MM.1S (cell line): ENCODE results near the gene APAF1.

Experiments
- DNase-seq: peaks from one replicate; pipeline ENCODE4 v3.0.0-alpha.2; 2015
- H2AFZ ChIP-seq: fragments of 300-600 bp; sonication (generic); 2 replicates; pipeline ENCODE4 v1.6.0; 2016; ENCODE audit warnings: antibody characterized with exemption, low read length
- H3F3A ChIP-seq: fragments of 300-600 bp; sonication (generic); 2 replicates; pipeline ENCODE4 v1.6.1; 2016; ENCODE audit warnings: mild to moderate bottlenecking, antibody characterized with exemption, low read length, moderate library complexity, mixed read lengths; ENCODE audit not compliant: insufficient read depth
- H3K27ac ChIP-seq: fragments of 300-600 bp; sonication (generic); 2 replicates; pipeline ENCODE4 v1.5.1; 2016; ENCODE audit warnings: mild to moderate bottlenecking, low read length
- H3K27me3 ChIP-seq: fragments of 300-600 bp; sonication (generic); replicated peaks from 2 replicates; pipeline ENCODE4 v1.6.0; 2016; ENCODE audit warnings: low read length; ENCODE audit not compliant: insufficient read depth
- H3K36me3 ChIP-seq: fragments of 300-600 bp; sonication (generic); replicated peaks from 2 replicates; pipeline ENCODE4 v1.6.1; 2016; ENCODE audit warnings: mild to moderate bottlenecking, low read length, mixed read lengths; ENCODE audit not compliant: insufficient read depth
- H3K4me1 ChIP-seq: fragments of 300-600 bp; sonication (generic); 2 replicates; pipeline ENCODE4 v1.6.1; 2016; ENCODE audit warnings: low read length, mixed read lengths
- H3K4me2 ChIP-seq: fragments of 300-600 bp; sonication (generic); 2 replicates; pipeline ENCODE4 v1.6.0; 2016; ENCODE audit warnings: low read depth, low read length
- H3K4me3 ChIP-seq: fragments of 300-600 bp; sonication (generic); 2 replicates; pipeline ENCODE4 v1.5.1; 2016; ENCODE audit warnings: low read length, mixed read lengths
- H3K79me2 ChIP-seq: fragments of 300-600 bp; sonication (generic); 2 replicates; pipeline ENCODE4 v1.6.1; 2016; ENCODE audit warnings: mixed run types, low read length, mixed read lengths
- H3K9ac ChIP-seq: fragments of 300-600 bp; sonication (generic); 2 replicates; pipeline ENCODE4 v1.6.1; 2016; ENCODE audit warnings: low read length, mixed read lengths
- H3K9me2 ChIP-seq: fragments of 300-600 bp; sonication (generic); replicated peaks from 2 replicates; pipeline ENCODE4 v1.6.1; 2016; ENCODE audit warnings: mild to moderate bottlenecking, low read length, mixed read lengths; ENCODE audit not compliant: insufficient read depth
- H3K9me3 ChIP-seq: fragments of 300-600 bp; sonication (generic); replicated peaks from 2 replicates; pipeline ENCODE4 v1.6.1; 2016; ENCODE audit warnings: mild to moderate bottlenecking, low read length, mixed read lengths; ENCODE audit not compliant: insufficient read depth
- H4K20me1 ChIP-seq: fragments of 300-600 bp; sonication (generic); 2 replicates; pipeline ENCODE4 v1.6.1; 2016; ENCODE audit warnings: mild to moderate bottlenecking, low read length, moderate library complexity, mixed read lengths; ENCODE audit not compliant: insufficient read depth
- EZH2 ChIP-seq: fragments of 300-600 bp; sonication (generic); optimal IDR thresholded peaks from 2 replicates; pipeline ENCODE3; 2017; ENCODE audit warnings: low read depth, mild to moderate bottlenecking, antibody characterized with exemption, low read length, mixed read lengths
- EZH2phosphoT487 ChIP-seq: fragments of 300-600 bp; sonication (generic); IDR thresholded peaks from 2 replicates; pipeline ENCODE4 v1.6.1; 2018; ENCODE audit warnings: antibody characterized with exemption, low read length
- TF ChIP-seq, protein P1 (sequence below): fragments of 300-600 bp; sonication (generic); IDR thresholded peaks from 2 replicates; pipeline ENCODE4 v1.5.1; 2016; ENCODE audit warnings: antibody characterized with exemption, low read length, mixed read lengths

APAF1 gene

DNA sequence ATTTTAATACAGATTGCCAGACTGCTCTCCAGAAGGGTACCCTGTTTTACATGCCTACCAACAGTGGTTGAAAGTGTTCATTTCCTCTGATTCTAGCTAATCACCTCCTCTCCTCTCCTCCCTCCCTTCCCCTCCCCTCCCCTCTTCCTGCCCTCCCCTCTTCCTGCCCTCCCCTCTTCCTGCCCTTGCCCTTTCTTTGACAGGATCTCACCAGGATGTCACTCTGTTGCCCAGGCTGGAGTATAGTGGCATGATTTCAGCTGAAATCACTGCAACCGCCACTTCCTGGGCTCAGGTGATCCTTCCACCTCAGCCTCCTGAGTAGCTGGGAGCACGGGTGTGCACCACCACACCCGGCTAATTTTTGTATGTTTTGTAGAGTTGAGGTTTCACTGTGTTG lies 24.7 kb downstream of the APAF1 start:
- H3K9me3 ChIP-seq: no peaks in the 10 kb centered on the region
- H3K79me2 ChIP-seq: no peaks in the 10 kb centered on the region
- TF ChIP-seq, protein P1, sequence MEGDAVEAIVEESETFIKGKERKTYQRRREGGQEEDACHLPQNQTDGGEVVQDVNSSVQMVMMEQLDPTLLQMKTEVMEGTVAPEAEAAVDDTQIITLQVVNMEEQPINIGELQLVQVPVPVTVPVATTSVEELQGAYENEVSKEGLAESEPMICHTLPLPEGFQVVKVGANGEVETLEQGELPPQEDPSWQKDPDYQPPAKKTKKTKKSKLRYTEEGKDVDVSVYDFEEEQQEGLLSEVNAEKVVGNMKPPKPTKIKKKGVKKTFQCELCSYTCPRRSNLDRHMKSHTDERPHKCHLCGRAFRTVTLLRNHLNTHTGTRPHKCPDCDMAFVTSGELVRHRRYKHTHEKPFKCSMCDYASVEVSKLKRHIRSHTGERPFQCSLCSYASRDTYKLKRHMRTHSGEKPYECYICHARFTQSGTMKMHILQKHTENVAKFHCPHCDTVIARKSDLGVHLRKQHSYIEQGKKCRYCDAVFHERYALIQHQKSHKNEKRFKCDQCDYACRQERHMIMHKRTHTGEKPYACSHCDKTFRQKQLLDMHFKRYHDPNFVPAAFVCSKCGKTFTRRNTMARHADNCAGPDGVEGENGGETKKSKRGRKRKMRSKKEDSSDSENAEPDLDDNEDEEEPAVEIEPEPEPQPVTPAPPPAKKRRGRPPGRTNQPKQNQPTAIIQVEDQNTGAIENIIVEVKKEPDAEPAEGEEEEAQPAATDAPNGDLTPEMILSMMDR: no peak
- no peak for TF ChIP-seq EZH2
- TF ChIP-seq EZH2phosphoT487: no peak
- H3K4me3 ChIP-seq: no peak overlapping the region
- DNase-seq: no peak
- H4K20me1 ChIP-seq: no peaks in the 10 kb centered on the region
- no peak overlapping the region for H3K9ac ChIP-seq
- H3K9me2 ChIP-seq: no peaks in the 10 kb centered on the region
- H3K4me1 ChIP-seq: no peaks in the 10 kb centered on the region
- H3K27ac ChIP-seq: no peak overlapping the region
- H3F3A ChIP-seq: no peaks in the 10 kb centered on the region
- H3K4me2 ChIP-seq: no peak overlapping the region
- H3K27me3 ChIP-seq: no peaks in the 10 kb centered on the region
- no peak overlapping the region for H2AFZ ChIP-seq
- no peaks in the 10 kb centered on the region for H3K36me3 ChIP-seq

DNA sequence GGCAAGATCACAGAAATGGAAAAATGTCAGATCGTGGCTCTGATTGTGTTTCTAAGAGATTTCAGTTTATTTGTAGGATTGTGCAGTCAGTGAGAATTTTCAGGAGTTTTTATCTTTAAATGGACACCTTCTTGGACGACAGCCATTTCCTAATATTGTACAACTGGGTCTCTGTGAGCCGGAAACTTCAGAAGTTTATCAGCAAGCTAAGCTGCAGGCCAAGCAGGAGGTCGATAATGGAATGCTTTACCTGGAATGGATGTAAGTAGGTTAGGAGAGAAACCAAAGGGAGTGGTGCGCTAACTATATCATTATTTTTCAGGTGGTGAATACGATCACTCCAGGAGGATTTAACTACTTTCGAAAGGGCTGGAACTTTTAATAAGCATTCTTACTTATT lies 26.4 kb downstream of the APAF1 start:
- no peak for DNase-seq
- Histone ChIP-seq H3K4me1 (no peaks in the 10 kb centered on the region), H3K9ac (no peak overlapping the region), H2AFZ (no peak overlapping the region), H3K27me3 (no peaks in the 10 kb centered on the region), H4K20me1 (no peaks in the 10 kb centered on the region), H3K9me2 (no peaks in the 10 kb centered on the region), H3K27ac (no peak overlapping the region), H3K4me3 (no peak overlapping the region), H3K79me2 (no peaks in the 10 kb centered on the region), H3K36me3 (no peaks in the 10 kb centered on the region), H3K9me3 (no peaks in the 10 kb centered on the region), H3K4me2 (no peak overlapping the region), H3F3A (no peaks in the 10 kb centered on the region)
- TF ChIP-seq EZH2phosphoT487: no peak
- TF ChIP-seq EZH2: no peak
- TF ChIP-seq, protein P1: no peak

DNA sequence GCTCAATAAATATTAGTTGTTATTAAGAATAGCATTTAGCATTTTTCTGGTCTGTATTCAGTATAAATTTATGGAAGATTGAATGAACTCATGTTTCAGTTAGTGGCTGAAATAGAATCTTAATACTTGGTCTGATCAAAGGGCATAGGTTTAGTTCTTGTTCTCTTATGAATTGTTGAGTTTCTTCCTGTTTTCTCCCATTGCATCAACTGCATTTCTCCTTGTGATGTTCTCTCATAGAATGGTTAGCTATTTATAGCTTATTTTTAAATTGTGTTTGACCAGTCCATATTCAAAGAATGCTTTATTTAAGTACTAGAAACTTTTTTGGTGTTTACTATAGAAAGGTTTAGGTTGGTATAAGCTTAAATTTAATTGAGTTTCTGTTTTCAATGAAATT lies 29.8 kb downstream of the APAF1 start:
- H3K9me3 ChIP-seq: no peaks in the 10 kb centered on the region
- no peaks in the 10 kb centered on the region for H3K9me2 ChIP-seq
- H3F3A ChIP-seq: no peaks in the 10 kb centered on the region
- no peak overlapping the region for H3K9ac ChIP-seq
- H3K4me2 ChIP-seq: no peak overlapping the region
- no peaks in the 10 kb centered on the region for H3K4me1 ChIP-seq
- H3K4me3 ChIP-seq: no peak overlapping the region
- H3K27ac ChIP-seq: no peak overlapping the region
- no peaks in the 10 kb centered on the region for H3K27me3 ChIP-seq
- H3K36me3 ChIP-seq: no peaks in the 10 kb centered on the region
- no peak for DNase-seq
- TF ChIP-seq EZH2 (no peak), EZH2phosphoT487 (no peak)
- TF ChIP-seq, protein P1: no peak
- H4K20me1 ChIP-seq: no peaks in the 10 kb centered on the region
- H2AFZ ChIP-seq: no peak overlapping the region
- H3K79me2 ChIP-seq: no peaks in the 10 kb centered on the region
